MM.1S (cell line): ENCODE data around the gene SNX27.

Experiments
- DNase-seq: peaks from one replicate; pipeline ENCODE4 v3.0.0-alpha.2; 2015
- H2AFZ ChIP-seq: fragments of 300-600 bp; sonication (generic); 2 replicates; pipeline ENCODE4 v1.6.0; 2016; ENCODE audit warnings: antibody characterized with exemption, low read length
- H3F3A ChIP-seq: fragments of 300-600 bp; sonication (generic); 2 replicates; pipeline ENCODE4 v1.6.1; 2016; ENCODE audit warnings: mild to moderate bottlenecking, antibody characterized with exemption, low read length, moderate library complexity, mixed read lengths; ENCODE audit not compliant: insufficient read depth
- H3K27ac ChIP-seq: fragments of 300-600 bp; sonication (generic); 2 replicates; pipeline ENCODE4 v1.5.1; 2016; ENCODE audit warnings: mild to moderate bottlenecking, low read length
- H3K27me3 ChIP-seq: fragments of 300-600 bp; sonication (generic); replicated peaks from 2 replicates; pipeline ENCODE4 v1.6.0; 2016; ENCODE audit warnings: low read length; ENCODE audit not compliant: insufficient read depth
- H3K36me3 ChIP-seq: fragments of 300-600 bp; sonication (generic); replicated peaks from 2 replicates; pipeline ENCODE4 v1.6.1; 2016; ENCODE audit warnings: mild to moderate bottlenecking, low read length, mixed read lengths; ENCODE audit not compliant: insufficient read depth
- H3K4me1 ChIP-seq: fragments of 300-600 bp; sonication (generic); 2 replicates; pipeline ENCODE4 v1.6.1; 2016; ENCODE audit warnings: low read length, mixed read lengths
- H3K4me2 ChIP-seq: fragments of 300-600 bp; sonication (generic); 2 replicates; pipeline ENCODE4 v1.6.0; 2016; ENCODE audit warnings: low read depth, low read length
- H3K4me3 ChIP-seq: fragments of 300-600 bp; sonication (generic); 2 replicates; pipeline ENCODE4 v1.5.1; 2016; ENCODE audit warnings: low read length, mixed read lengths
- H3K79me2 ChIP-seq: fragments of 300-600 bp; sonication (generic); 2 replicates; pipeline ENCODE4 v1.6.1; 2016; ENCODE audit warnings: mixed run types, low read length, mixed read lengths
- H3K9ac ChIP-seq: fragments of 300-600 bp; sonication (generic); 2 replicates; pipeline ENCODE4 v1.6.1; 2016; ENCODE audit warnings: low read length, mixed read lengths
- H3K9me2 ChIP-seq: fragments of 300-600 bp; sonication (generic); replicated peaks from 2 replicates; pipeline ENCODE4 v1.6.1; 2016; ENCODE audit warnings: mild to moderate bottlenecking, low read length, mixed read lengths; ENCODE audit not compliant: insufficient read depth
- H3K9me3 ChIP-seq: fragments of 300-600 bp; sonication (generic); replicated peaks from 2 replicates; pipeline ENCODE4 v1.6.1; 2016; ENCODE audit warnings: mild to moderate bottlenecking, low read length, mixed read lengths; ENCODE audit not compliant: insufficient read depth
- H4K20me1 ChIP-seq: fragments of 300-600 bp; sonication (generic); 2 replicates; pipeline ENCODE4 v1.6.1; 2016; ENCODE audit warnings: mild to moderate bottlenecking, low read length, moderate library complexity, mixed read lengths; ENCODE audit not compliant: insufficient read depth
- EZH2 ChIP-seq: fragments of 300-600 bp; sonication (generic); optimal IDR thresholded peaks from 2 replicates; pipeline ENCODE3; 2017; ENCODE audit warnings: low read depth, mild to moderate bottlenecking, antibody characterized with exemption, low read length, mixed read lengths
- EZH2phosphoT487 ChIP-seq: fragments of 300-600 bp; sonication (generic); IDR thresholded peaks from 2 replicates; pipeline ENCODE4 v1.6.1; 2018; ENCODE audit warnings: antibody characterized with exemption, low read length
- TF ChIP-seq, protein P1 (sequence below): fragments of 300-600 bp; sonication (generic); IDR thresholded peaks from 2 replicates; pipeline ENCODE4 v1.5.1; 2016; ENCODE audit warnings: antibody characterized with exemption, low read length, mixed read lengths

SNX27 gene

DNA sequence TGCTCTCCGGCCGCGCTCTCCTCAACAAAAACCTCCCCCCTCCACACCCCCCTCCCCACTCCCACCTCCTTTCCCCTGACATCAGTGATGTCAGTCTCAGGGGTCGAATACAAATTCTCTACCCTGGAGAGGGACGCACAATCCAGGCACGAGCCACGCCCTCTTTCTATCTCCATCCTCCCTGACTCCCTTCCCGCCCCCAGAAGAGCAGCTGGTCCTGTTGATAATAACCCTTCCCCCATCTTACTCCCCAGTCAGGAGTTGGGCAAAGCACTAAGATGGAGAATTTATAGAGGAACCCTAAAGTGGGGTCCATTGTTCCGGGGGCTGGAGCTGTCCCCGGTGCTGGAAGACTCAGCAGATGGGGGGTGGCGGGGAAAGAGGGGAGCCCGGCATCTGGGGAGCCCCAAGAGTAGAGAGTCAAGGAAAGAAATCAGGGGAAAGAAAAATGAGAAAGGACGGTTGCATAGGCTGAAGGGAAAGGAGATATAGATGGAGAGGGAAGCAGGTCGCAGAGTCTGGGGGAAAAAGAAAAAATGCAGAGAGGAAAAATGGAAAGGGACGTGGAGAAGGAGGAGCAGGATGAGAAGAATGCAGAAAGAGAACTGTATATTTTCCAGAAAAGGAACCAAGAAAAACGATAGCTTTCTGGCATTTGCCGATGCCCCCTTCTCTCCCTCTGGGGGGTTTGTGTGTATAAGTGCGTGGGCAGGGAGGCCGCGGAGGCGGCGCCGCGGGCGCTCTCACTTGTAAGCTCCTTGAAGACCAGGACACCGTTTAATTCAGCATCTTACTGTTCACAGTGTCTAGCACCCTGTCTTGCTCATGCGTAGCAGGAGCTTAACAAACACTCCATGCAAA, 105.2 kb downstream of the SNX27 start, which contains the start of gene CELF3:
Gene CELF3 (minus strand): TSS at position 33 of the 861 bp plus-strand sequence. CDS start 783 bp downstream, outside the sequence.
- DNase-seq: peak; percentile 14
- H3K9ac ChIP-seq: no peak within 1 kb of the TSS
- H3K9me2 ChIP-seq: no peaks in the 10 kb centered on the region
- H3F3A ChIP-seq: peaks cover 10% of the 10 kb centered on the region
- no peaks in the 10 kb centered on the region for H3K9me3 ChIP-seq
- TF ChIP-seq EZH2phosphoT487 (no peak; the same call in 1 of the 2 replicates), EZH2 (no peak)
- TF ChIP-seq, protein P1, sequence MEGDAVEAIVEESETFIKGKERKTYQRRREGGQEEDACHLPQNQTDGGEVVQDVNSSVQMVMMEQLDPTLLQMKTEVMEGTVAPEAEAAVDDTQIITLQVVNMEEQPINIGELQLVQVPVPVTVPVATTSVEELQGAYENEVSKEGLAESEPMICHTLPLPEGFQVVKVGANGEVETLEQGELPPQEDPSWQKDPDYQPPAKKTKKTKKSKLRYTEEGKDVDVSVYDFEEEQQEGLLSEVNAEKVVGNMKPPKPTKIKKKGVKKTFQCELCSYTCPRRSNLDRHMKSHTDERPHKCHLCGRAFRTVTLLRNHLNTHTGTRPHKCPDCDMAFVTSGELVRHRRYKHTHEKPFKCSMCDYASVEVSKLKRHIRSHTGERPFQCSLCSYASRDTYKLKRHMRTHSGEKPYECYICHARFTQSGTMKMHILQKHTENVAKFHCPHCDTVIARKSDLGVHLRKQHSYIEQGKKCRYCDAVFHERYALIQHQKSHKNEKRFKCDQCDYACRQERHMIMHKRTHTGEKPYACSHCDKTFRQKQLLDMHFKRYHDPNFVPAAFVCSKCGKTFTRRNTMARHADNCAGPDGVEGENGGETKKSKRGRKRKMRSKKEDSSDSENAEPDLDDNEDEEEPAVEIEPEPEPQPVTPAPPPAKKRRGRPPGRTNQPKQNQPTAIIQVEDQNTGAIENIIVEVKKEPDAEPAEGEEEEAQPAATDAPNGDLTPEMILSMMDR: no peak
- peaks cover 7% of the 10 kb centered on the region for H3K4me1 ChIP-seq
- peak within 1 kb of the TSS; percentile 31; the same call in 1 of the 2 replicates for H3K4me2 ChIP-seq
- no peaks in the 10 kb centered on the region for H4K20me1 ChIP-seq
- no peak within 1 kb of the TSS for H3K4me3 ChIP-seq
- H2AFZ ChIP-seq: no peak within 1 kb of the TSS
- no peaks in the 10 kb centered on the region for H3K36me3 ChIP-seq
- H3K79me2 ChIP-seq: no peaks in the 10 kb centered on the region
- H3K27ac ChIP-seq: no peak within 1 kb of the TSS
- peaks cover 78% of the 10 kb centered on the region for H3K27me3 ChIP-seq

DNA sequence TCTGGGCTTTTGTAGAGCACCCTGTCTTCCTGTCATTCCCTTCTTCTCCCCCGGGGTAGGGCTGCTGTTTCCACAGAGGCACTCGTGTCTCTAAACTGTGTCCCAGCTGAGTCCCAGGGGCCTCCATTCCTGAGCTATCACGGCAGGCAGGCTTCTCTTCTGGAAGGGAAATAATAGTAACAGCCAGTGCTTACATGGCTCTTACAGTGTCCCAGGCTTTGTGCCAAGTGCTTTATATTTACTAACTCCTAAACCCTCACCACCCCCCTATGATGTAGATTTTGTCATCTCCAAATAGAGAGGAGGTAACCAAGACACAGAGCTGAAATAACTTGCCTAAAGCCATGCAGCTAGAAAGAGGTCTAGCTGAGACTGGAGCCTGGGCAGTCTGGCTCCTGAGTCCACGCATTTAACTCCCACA, 106.2 kb downstream of the SNX27 start:
- TF ChIP-seq EZH2phosphoT487: no peak
- no peak for TF ChIP-seq EZH2
- TF ChIP-seq, protein P1: no peak
- Histone ChIP-seq H3K27me3 (peaks cover 81% of the 10 kb centered on the region), H3K79me2 (no peaks in the 10 kb centered on the region), H4K20me1 (no peaks in the 10 kb centered on the region), H2AFZ (no peak overlapping the region), H3F3A (peaks cover 10% of the 10 kb centered on the region), H3K9me3 (no peaks in the 10 kb centered on the region), H3K4me3 (no peak overlapping the region), H3K4me1 (peaks cover 7% of the 10 kb centered on the region), H3K9ac (no peak overlapping the region), H3K9me2 (no peaks in the 10 kb centered on the region), H3K27ac (no peak overlapping the region), H3K36me3 (no peaks in the 10 kb centered on the region), H3K4me2 (no peak overlapping the region)
- DNase-seq: no peak

DNA sequence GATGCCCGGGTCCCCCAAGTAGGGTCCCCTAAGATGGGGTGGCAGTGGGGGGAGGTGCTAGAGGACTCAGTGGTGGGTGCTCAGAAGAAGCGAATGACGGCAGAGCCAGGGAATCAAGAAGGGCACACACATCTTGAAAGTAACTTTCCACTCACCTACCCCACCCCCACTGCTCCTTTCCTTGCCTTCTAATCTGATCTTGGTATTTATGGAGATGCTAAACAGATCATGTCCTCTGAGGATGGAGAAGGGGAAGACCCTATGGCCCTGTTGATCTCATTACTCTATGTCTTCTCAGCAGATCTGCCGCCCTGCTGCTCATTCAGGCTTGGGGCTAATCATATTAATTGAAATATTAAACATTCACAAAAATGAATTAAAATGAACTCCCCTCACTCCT, 106.8 kb downstream of the SNX27 start:
- Histone ChIP-seq H3K9ac (no peak overlapping the region), H2AFZ (no peak overlapping the region), H3K9me2 (no peaks in the 10 kb centered on the region), H3K79me2 (no peaks in the 10 kb centered on the region), H3K9me3 (no peaks in the 10 kb centered on the region), H3K36me3 (no peaks in the 10 kb centered on the region), H3F3A (peaks cover 10% of the 10 kb centered on the region), H3K27me3 (peaks cover 76% of the 10 kb centered on the region), H3K4me3 (no peak overlapping the region), H3K4me1 (peaks cover 7% of the 10 kb centered on the region), H3K27ac (no peak overlapping the region), H3K4me2 (no peak overlapping the region), H4K20me1 (no peaks in the 10 kb centered on the region)
- no peak for TF ChIP-seq EZH2
- TF ChIP-seq, protein P1: no peak
- no peak for TF ChIP-seq EZH2phosphoT487
- DNase-seq: no peak
